Calu3 (cell line): ENCODE results near the gene TASP1. TPM values are rescaled to one million over a fixed set of nuclear protein-coding genes. Genes with fewer than 3 reads are reported as not detected.
"Not testable (repeated sequence)": the region's sequence is repeated elsewhere in the genome, so short reads cannot be mapped to it uniquely, and the experiment has no call there.

Source experiments
- BruUV-seq: library from RNA; stranded (reverse); fragments of 400-500 nt; replicated peaks from 2 replicates; lab custom pipeline; 2021; lab: Mats Ljungman, UMichigan
- CTCF ChIA-PET: fragments of 300-600 bp; sonication (Branson Sonifier 250); formaldehyde crosslinking; loops from one replicate; lab custom pipeline; 2022; ENCODE audit warnings: antibody characterized with exemption; lab: Charles Lee
- DNase-seq: peaks from one replicate; pipeline ENCODE4 v3.0.0; 2022
- H3K27ac Mint-ChIP-seq: one replicate; pipeline ENCODE4 v1.8.0; 2022; ENCODE audit warnings: mixed read lengths; ENCODE audit not compliant: unreplicated experiment
- H3K27me3 Mint-ChIP-seq: one replicate; pipeline ENCODE4 v1.8.0; 2022; ENCODE audit warnings: mixed read lengths; ENCODE audit not compliant: unreplicated experiment
- H3K36me3 Mint-ChIP-seq: one replicate; pipeline ENCODE4 v1.8.0; 2022; ENCODE audit warnings: mild to moderate bottlenecking, moderate library complexity, mixed read lengths; ENCODE audit not compliant: insufficient read depth, unreplicated experiment
- H3K4me1 Mint-ChIP-seq: one replicate; pipeline ENCODE4 v1.8.0; 2022; ENCODE audit warnings: mild to moderate bottlenecking, low read depth, mixed read lengths; ENCODE audit not compliant: unreplicated experiment
- H3K4me3 Mint-ChIP-seq: one replicate; pipeline ENCODE4 v1.8.0; 2022; ENCODE audit warnings: mild to moderate bottlenecking, low read depth, moderate library complexity, mixed read lengths; ENCODE audit not compliant: unreplicated experiment
- H3K9me3 Mint-ChIP-seq: one replicate; pipeline ENCODE4 v1.8.0; 2022; ENCODE audit warnings: low read depth, mixed read lengths; ENCODE audit not compliant: unreplicated experiment
- CTCF ChIP-seq: fragments of 200-600 bp; IDR thresholded peaks from one replicate; pipeline ENCODE4 v1.8.0; 2022; ENCODE audit warnings: antibody characterized with exemption; ENCODE audit not compliant: unreplicated experiment
- intact Hi-C: fragments of 100-400 bp; cut with micrococcal nuclease; formaldehyde crosslinking; loops from one replicate; pipeline ENCODE4 v1.10.0; 2022; ENCODE audit not compliant: unreplicated experiment
- total RNA-seq: library from RNA; stranded (reverse); gene quantifications from 2 replicates; pipeline ENCODE4 v1.2.3, GENCODE V29; 2022

TASP1 gene
- total RNA-seq, 1 experiment from 2014 or later: 20.0 TPM

GRCh38 chr20:13626724-13627123 lies 12.0 kb downstream of the TASP1 start:
- H3K4me3 Mint-ChIP-seq: no peak overlapping the region
- peaks cover 7% of the 10 kb centered on the region for H3K4me1 Mint-ChIP-seq
- no peak for DNase-seq
- no peak for TF ChIP-seq CTCF
- intact Hi-C loops: loop anchor here (5.0 kb wide), 1 partner anchor 141 kb away; no protein-coding TSS in a partner anchor
- H3K27me3 Mint-ChIP-seq: no peaks in the 10 kb centered on the region
- CTCF ChIA-PET: no interaction called here
- no peaks in the 10 kb centered on the region for H3K9me3 Mint-ChIP-seq
- peaks cover 11% of the 10 kb centered on the region for H3K36me3 Mint-ChIP-seq
- no TSS peak for BruUV-seq
- H3K27ac Mint-ChIP-seq: no peak overlapping the region

DNA sequence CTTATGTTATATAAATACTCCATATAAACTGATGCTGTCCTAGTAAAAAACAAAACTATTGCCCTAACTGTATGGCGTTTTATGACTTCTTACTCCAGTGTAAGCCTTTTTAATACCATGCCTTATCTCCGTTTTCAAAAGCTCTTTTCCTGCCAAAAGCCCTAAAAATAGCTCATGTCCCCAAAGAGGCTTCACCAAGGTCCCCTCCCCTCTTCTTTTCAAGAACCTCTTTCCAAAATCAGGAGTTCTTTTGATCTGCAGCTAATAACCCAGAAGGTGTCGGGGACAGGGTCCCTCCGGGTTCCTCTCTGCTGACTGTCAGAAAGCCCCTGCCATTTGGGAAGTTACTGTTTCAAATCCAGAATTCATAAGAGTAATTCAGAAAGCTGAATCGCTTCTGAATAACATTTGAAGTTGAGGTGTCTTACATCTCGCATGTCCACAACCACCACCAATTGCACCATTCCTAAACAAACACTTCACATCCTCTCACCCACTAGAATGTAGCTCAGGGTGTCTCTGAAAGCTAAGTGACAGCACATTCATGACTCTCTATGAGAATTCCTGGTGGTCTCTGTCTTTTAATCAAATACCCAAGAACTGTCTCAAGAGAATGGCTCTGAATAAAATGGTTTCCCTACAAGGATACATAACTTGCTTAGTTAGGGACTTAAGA lies 13.3 kb downstream of the TASP1 start:
- Mint-ChIP-seq H3K27me3 (no peaks in the 10 kb centered on the region), H3K36me3 (peaks cover 11% of the 10 kb centered on the region), H3K4me3 (no peak overlapping the region), H3K9me3 (no peaks in the 10 kb centered on the region), H3K27ac (no peak overlapping the region), H3K4me1 (peaks cover 7% of the 10 kb centered on the region)
- intact Hi-C loops: loop anchor here (5.0 kb wide), 1 partner anchor 142 kb away; no protein-coding TSS in a partner anchor
- BruUV-seq: no TSS peak
- no peak for DNase-seq
- TF ChIP-seq CTCF: no peak
- CTCF ChIA-PET: interaction anchor here (0.9 kb wide), 1 partner anchor 10 kb away, joined by 5 read pairs; no protein-coding TSS in a partner anchor

DNA sequence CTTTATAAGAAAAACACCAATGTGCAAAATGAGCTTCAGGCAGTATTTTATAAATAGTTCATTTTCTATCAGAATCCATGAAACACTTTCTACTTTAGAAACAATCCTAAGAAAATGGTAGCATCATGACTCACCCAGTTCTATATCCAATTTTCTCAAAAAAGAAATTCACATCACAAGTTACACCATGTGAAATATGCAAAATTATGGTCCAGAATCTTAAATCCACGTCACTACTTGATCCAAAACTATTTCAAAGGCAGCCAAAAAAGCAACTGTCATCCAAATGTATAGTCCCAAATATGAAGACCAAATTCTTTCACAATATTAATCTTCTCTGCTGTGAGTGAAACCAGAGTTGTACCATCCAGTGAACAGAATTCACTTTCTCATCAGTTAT lies 19.3 kb downstream of the TASP1 start:
- BruUV-seq, CTCF ChIA-PET, DNase-seq, H3K27me3 Mint-ChIP-seq, H3K27ac Mint-ChIP-seq, H3K4me1 Mint-ChIP-seq, H3K4me3 Mint-ChIP-seq, intact Hi-C loops, H3K36me3 Mint-ChIP-seq, H3K9me3 Mint-ChIP-seq: not testable (repeated sequence)

GRCh38 chr20:13618456-13618855 lies 20.3 kb downstream of the TASP1 start:
- DNase-seq, H3K36me3 Mint-ChIP-seq, BruUV-seq, CTCF ChIA-PET, H3K9me3 Mint-ChIP-seq, intact Hi-C loops, H3K27ac Mint-ChIP-seq, H3K4me3 Mint-ChIP-seq, H3K27me3 Mint-ChIP-seq, H3K4me1 Mint-ChIP-seq: not testable (repeated sequence)

DNA sequence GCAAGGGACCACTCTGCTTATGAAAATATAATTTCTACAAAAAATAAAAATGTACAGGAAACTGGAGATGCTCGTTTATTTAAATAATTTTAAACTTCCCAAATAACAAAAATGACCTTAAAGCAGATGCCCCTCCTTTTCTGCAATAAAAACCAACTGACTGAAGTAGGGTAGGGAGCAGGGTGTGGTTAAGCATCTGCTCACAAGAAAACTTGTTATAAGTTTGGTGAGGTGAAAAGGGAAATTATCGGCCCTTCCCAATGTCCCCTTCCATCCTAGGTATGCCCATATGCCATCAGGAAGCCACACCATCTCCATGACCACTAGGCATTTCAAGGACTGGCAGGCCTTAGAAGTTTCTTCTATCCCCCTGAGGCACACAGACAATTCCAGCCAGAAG lies 21.1 kb downstream of the TASP1 start:
- H3K27ac Mint-ChIP-seq, H3K4me1 Mint-ChIP-seq, H3K27me3 Mint-ChIP-seq, DNase-seq, BruUV-seq, H3K4me3 Mint-ChIP-seq, H3K36me3 Mint-ChIP-seq, H3K9me3 Mint-ChIP-seq, intact Hi-C loops, CTCF ChIA-PET: not testable (repeated sequence)

GRCh38 chr20:13616713-13617112 lies 22.0 kb downstream of the TASP1 start:
- CTCF ChIA-PET, DNase-seq, intact Hi-C loops, BruUV-seq, H3K27me3 Mint-ChIP-seq, H3K9me3 Mint-ChIP-seq, H3K4me3 Mint-ChIP-seq, H3K36me3 Mint-ChIP-seq, H3K27ac Mint-ChIP-seq, H3K4me1 Mint-ChIP-seq: not testable (repeated sequence)
